Heart left ventricle (tissue), 13 donors: Measurements from ENCODE around the gene FRA10AC1.

Experiments used
- POLR2A ChIP-seq, 2 donors: fragments of 450-650 bp; IDR thresholded peaks; one replicate each; pipeline ENCODE4 v1.6.1; 2017; ENCODE audit warnings: antibody characterized with exemption in 2 of 2, mild to moderate bottlenecking in 2 of 2, moderate library complexity in 2 of 2
- TF ChIP-seq, protein P1 (sequence below), 12 donors: fragments of 200-600 bp; sonication (generic) in 4 of 12; IDR thresholded peaks; one replicate each; pipeline versions ENCODE4 v1.5.0 to v1.8.0; 2018 to 2022; ENCODE audit warnings: antibody characterized with exemption in 12 of 12, mild to moderate bottlenecking in 5 of 12
- donor health status: ischemic (EF 13 %, LVEDD 7.1; RV severe dilation, severe dysfunction).
- donor health status: DM: no; HTN: yes; CAD: no.
- donor health status: DM: no; HTN: no; CAD: no.
- donor health status: ischemic (EF 25% LVEDD 6.9; RV normal size, moderate dysfunction).
- donor health status: ischemic (EF 25% LVEDD 5.7; RV mildly dilated, moderate dysfunction).
- donor health status: ischemic (EF 35%, LVEDD 5.7; RV mildly dilated, moderate dysfunction).
- donor health status: nonischemic (EF 11% LVEDD 7.7; RV severe dilation, severe dysfunction).
- donor health status: DM: yes; HTN: yes; CAD: no.
- donor health status: PGD.
- donor health status: ischemic (EF 29% LVEDD 5.4; RV normal size, mild dysfunction).
- donor health status: nonischemic (EF 23%, LVEDD 6.1; RV moderate dilation, normal function).

DNA sequence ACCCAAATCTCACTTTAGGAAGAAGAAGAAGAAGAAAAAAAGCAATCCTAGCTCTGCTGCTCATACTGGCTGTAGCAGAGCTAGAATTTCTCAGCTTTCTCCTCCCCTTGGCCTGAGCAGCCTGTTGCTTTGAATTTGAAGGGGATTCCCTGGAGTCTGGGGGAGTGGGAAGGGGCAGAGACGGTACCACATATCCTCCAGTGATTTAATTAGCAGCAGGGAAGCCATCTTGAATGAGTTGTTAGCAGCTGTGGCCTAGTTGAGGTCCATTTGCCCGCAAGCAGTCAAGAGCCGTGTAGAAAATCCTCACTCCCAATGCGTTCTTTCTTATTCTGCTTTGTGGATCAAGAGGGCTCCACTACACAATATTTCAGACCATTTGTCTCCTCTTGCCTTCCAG is 73.5 kb downstream of the FRA10AC1 start:
- TF ChIP-seq, protein P1, sequence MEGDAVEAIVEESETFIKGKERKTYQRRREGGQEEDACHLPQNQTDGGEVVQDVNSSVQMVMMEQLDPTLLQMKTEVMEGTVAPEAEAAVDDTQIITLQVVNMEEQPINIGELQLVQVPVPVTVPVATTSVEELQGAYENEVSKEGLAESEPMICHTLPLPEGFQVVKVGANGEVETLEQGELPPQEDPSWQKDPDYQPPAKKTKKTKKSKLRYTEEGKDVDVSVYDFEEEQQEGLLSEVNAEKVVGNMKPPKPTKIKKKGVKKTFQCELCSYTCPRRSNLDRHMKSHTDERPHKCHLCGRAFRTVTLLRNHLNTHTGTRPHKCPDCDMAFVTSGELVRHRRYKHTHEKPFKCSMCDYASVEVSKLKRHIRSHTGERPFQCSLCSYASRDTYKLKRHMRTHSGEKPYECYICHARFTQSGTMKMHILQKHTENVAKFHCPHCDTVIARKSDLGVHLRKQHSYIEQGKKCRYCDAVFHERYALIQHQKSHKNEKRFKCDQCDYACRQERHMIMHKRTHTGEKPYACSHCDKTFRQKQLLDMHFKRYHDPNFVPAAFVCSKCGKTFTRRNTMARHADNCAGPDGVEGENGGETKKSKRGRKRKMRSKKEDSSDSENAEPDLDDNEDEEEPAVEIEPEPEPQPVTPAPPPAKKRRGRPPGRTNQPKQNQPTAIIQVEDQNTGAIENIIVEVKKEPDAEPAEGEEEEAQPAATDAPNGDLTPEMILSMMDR (IDR thresholded peaks at IDR 0.05), result no peak
- TF ChIP-seq POLR2A (IDR thresholded peaks at IDR 0.05), result no peak
